ENCODE measurements around the gene TBC1D30. TPM values are rescaled to one million over a fixed set of nuclear protein-coding genes. Genes with fewer than 3 reads are reported as not detected.

Gene TBC1D30
- total RNA-seq, 1 donor from 2014 or later = 5.6 TPM

GRCh38 chr12:64864319-64864718 lies 39.9 kb downstream of the TBC1D30 start:
- DNase-seq (ENCODE audit: extremely low spot score, unreplicated experiment) = no peak
- Mint-ChIP-seq H3K4me3 (no peak overlapping the region), H3K9me3 (no peaks in the 10 kb centered on the region), H3K36me3 (no peaks in the 10 kb centered on the region), H3K4me1 (ENCODE audit: unreplicated experiment) (no peaks in the 10 kb centered on the region), H3K27ac (no peak overlapping the region), H3K27me3 (peaks cover 17% of the 10 kb centered on the region)
- no peak for TF ChIP-seq CTCF (conservative IDR thresholded peaks at IDR 0.05)

- Mint-ChIP-seq H3K27ac (no peak overlapping the region), H3K4me1 (ENCODE audit: unreplicated experiment) (no peaks in the 10 kb centered on the region), H3K36me3 (no peaks in the 10 kb centered on the region), H3K9me3 (no peaks in the 10 kb centered on the region), H3K27me3 (peaks cover 4% of the 10 kb centered on the region), H3K4me3 (no peak overlapping the region)
- no peak for TF ChIP-seq CTCF (conservative IDR thresholded peaks at IDR 0.05)
- DNase-seq (ENCODE audit: extremely low spot score, unreplicated experiment) = no peak
Measured at GRCh38 chr12:64875186-64875585, 50.7 kb downstream of the TBC1D30 start.

- H3K4me1 Mint-ChIP-seq (ENCODE audit: unreplicated experiment) = no peaks in the 10 kb centered on the region
- peaks cover 4% of the 10 kb centered on the region for H3K27me3 Mint-ChIP-seq
- no peak overlapping the region for H3K27ac Mint-ChIP-seq
- TF ChIP-seq CTCF (conservative IDR thresholded peaks at IDR 0.05) = no peak
- no peaks in the 10 kb centered on the region for H3K36me3 Mint-ChIP-seq
- no peak for DNase-seq (ENCODE audit: extremely low spot score, unreplicated experiment)
- no peak overlapping the region for H3K4me3 Mint-ChIP-seq
- H3K9me3 Mint-ChIP-seq = no peaks in the 10 kb centered on the region
Measured at GRCh38 chr12:64876388-64877071, 52.1 kb downstream of the TBC1D30 start.

- H3K36me3 Mint-ChIP-seq = no peaks in the 10 kb centered on the region
- H3K9me3 Mint-ChIP-seq = no peaks in the 10 kb centered on the region
- TF ChIP-seq CTCF (conservative IDR thresholded peaks at IDR 0.05) = no peak
- no peak for DNase-seq (ENCODE audit: extremely low spot score, unreplicated experiment)
- H3K4me1 Mint-ChIP-seq (ENCODE audit: unreplicated experiment) = no peaks in the 10 kb centered on the region
- H3K4me3 Mint-ChIP-seq = no peak overlapping the region
- H3K27ac Mint-ChIP-seq = no peak overlapping the region
- peaks cover 4% of the 10 kb centered on the region for H3K27me3 Mint-ChIP-seq
Measured at GRCh38 chr12:64877363-64878004, 53.0 kb downstream of the TBC1D30 start.

- H3K27ac Mint-ChIP-seq = no peak overlapping the region
- H3K27me3 Mint-ChIP-seq = peaks cover 4% of the 10 kb centered on the region
- H3K4me3 Mint-ChIP-seq = no peak overlapping the region
- no peak for DNase-seq (ENCODE audit: extremely low spot score, unreplicated experiment)
- no peak for TF ChIP-seq CTCF (conservative IDR thresholded peaks at IDR 0.05)
- no peaks in the 10 kb centered on the region for H3K36me3 Mint-ChIP-seq
- H3K9me3 Mint-ChIP-seq = no peaks in the 10 kb centered on the region
- H3K4me1 Mint-ChIP-seq (ENCODE audit: unreplicated experiment) = peaks cover 4% of the 10 kb centered on the region
Measured at GRCh38 chr12:64882687-64883086, 58.2 kb downstream of the TBC1D30 start.
